Small intestine (tissue), 7 donors: ENCODE results near the gene ZAR1L. TPM values are rescaled to one million over a fixed set of nuclear protein-coding genes. Genes with fewer than 3 reads are reported as not detected.

Source experiments
- DNase-seq, 2 donors: peaks; one replicate each; pipeline versions ENCODE4 v3.0.0 to v3.0.0-alpha.2; 2013
- FAIRE-seq: peaks from 2 replicates; lab custom pipeline; 2012; peaks lifted over from hg19 to GRCh38; lab: Jason Lieb, UNC
- H3K27ac ChIP-seq, 3 donors: one replicate each; pipeline ENCODE4 v1.5.1; 2013; ENCODE audit warnings: low read length in 2 of 3, mild to moderate bottlenecking in 2 of 3, control low read depth in 1 of 3, inconsistent platforms in 1 of 3, low read depth in 1 of 3, moderate library complexity in 1 of 3
- H3K27me3 ChIP-seq, 3 donors: one replicate each; pipeline ENCODE4 v1.6.1; 2013; ENCODE audit warnings: low read length in 3 of 3, inconsistent platforms in 1 of 3; ENCODE audit not compliant: control insufficient read depth in 3 of 3, insufficient read depth in 3 of 3
- H3K36me3 ChIP-seq, 3 donors: one replicate each; pipeline ENCODE4 v1.6.1; 2013; ENCODE audit warnings: low read length in 3 of 3, inconsistent platforms in 1 of 3, low read depth in 1 of 3, mild to moderate bottlenecking in 1 of 3, moderate library complexity in 1 of 3; ENCODE audit not compliant: control insufficient read depth in 3 of 3, insufficient read depth in 2 of 3
- H3K4me1 ChIP-seq, 3 donors: one replicate each; pipeline ENCODE4 v1.6.1; 2013; ENCODE audit warnings: low read length in 2 of 3, inconsistent platforms in 1 of 3, low read depth in 1 of 3, mild to moderate bottlenecking in 1 of 3, moderate library complexity in 1 of 3; ENCODE audit not compliant: control insufficient read depth in 3 of 3, insufficient read depth in 2 of 3
- H3K4me3 ChIP-seq, 3 donors: one replicate each; pipeline ENCODE4 v1.5.1; 2013; ENCODE audit warnings: low read length in 3 of 3, control low read depth in 1 of 3, inconsistent platforms in 1 of 3, low read depth in 1 of 3, mild to moderate bottlenecking in 1 of 3, moderate library complexity in 1 of 3
- H3K9me3 ChIP-seq, 2 donors: one replicate each; pipeline ENCODE4 v1.6.1; 2013; ENCODE audit warnings: low read depth in 1 of 2, low read length in 1 of 2; ENCODE audit not compliant: control insufficient read depth in 2 of 2, insufficient read depth in 1 of 2
- WGBS, 3 donors: extraction: QIAGEN DNeasy Blood & Tissue Kit; methylation state at CpG; one replicate each; pipeline ENCODE4 v1.1.7; 2013; 5-methylcytosine and 5-hydroxymethylcytosine counted together
- polyA plus RNA-seq, 4 donors: library from polyadenylated mRNA; stranded (reverse) in 3 of 4; unstranded in 1 of 4; fragments of 200-250 nt in 3 of 4; fragments of 120-200 nt in 1 of 4; gene quantifications; one replicate each; pipeline versions ENCODE4 v1.2.1 to v1.2.3, GENCODE V29; 2013
- donor health status: healthy with polysubstance abuse.
- donor health status: control.
- donor health status: control.
- donor health status: Bipolar disorder and iron deficiency.
- donor health status: healthy.

ZAR1L gene
- polyA plus RNA-seq, 4 donors = not detected

DNA sequence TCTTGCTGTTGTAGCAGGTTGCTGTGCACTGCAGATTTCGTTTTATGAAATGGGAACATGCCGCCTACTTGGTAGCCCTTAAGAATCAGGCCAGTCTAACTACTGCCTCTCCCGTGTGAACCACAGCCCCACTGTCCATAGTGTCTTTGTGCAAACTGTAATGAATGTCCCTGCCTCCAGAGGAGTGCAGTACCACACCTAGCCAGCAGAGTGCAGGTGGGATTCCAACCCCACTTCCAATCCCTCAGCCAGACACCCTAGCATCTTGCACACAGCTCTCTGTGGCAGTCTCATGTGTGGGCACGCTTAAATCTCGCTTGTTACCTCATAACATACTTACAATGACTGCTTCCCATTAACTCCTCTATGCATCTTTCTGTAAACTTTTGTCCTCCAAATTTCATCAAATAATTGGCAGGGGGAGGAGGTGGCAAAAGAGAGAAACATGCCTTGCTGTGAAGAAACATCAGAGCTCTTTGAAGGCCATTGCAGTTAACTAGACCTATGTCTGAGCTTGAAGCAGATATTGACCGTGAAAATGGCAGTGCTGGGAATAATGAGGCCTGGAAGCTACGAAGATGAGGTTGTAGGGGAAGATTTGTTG is 47.2 kb downstream of the ZAR1L start:
- 75 to 78% (median 78%) methylated on average over 7 of the region's 7 CpGs for WGBS, 3 donors
- Histone ChIP-seq H3K9me3 (no peaks in the 10 kb centered on the region), H3K4me1 (no peaks in the 10 kb centered on the region), H3K36me3 (peaks cover 0 to 8% (median 0%) of the 10 kb centered on the region in 3 donors), H3K27ac (no peak overlapping the region), H3K4me3 (no peak overlapping the region), H3K27me3 (no peaks in the 10 kb centered on the region)
- DNase-seq (peak; percentile 53 to 66), FAIRE-seq (no peak)

DNA sequence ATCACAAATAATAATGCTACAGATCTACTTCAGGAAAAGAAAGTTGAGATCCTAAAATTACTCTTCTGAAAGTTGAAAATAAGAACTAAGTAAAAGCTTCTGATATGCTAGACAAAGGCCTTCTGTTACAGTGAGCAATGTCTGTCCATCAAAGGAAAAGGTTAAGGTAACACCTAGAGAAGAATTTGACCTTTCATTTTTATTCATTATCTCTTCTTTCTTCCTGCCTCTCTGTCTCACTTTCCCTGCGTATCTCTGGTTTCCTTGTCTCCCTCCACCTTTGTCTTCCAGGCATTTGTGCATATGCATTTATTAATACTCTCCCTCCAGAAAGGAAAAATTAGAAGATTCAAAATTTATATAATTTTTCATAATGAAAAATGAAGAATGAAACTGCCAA is 49.0 kb downstream of the ZAR1L start:
- no peaks in the 10 kb centered on the region for H3K9me3 ChIP-seq
- H3K27ac ChIP-seq = no peak overlapping the region
- peaks cover 0 to 4% (median 0%) of the 10 kb centered on the region in 3 donors for H3K36me3 ChIP-seq
- H3K4me1 ChIP-seq = peaks cover 0 to 11% (median 0%) of the 10 kb centered on the region in 3 donors
- no peak for DNase-seq
- no peak overlapping the region for H3K4me3 ChIP-seq
- H3K27me3 ChIP-seq = no peaks in the 10 kb centered on the region
- WGBS, 3 donors = 56 to 82% (median 75%) methylated on average over 1 of the region's 1 CpG
- no peak for FAIRE-seq

DNA sequence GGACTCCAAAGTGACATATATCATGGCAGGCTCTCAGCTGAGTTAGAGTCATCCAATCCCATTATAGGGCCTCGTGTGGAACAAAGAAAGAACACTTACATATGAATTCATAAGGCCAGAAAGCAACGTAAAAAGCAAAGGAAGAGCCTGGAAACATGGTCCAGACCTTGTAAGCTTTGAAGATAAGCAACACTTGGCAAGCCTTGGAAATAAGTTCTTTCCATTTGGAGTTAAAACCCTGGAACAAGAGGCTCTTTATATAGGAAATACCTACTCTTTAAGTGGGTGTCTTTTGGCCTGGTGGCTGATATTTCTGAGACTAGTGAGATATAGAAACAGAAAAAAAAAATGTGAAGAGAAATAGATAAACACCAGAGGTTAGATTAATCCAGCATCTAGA is 49.4 kb downstream of the ZAR1L start:
- H3K27ac ChIP-seq = no peak overlapping the region
- peaks cover 0 to 14% (median 2%) of the 10 kb centered on the region in 3 donors for H3K4me1 ChIP-seq
- no peak for DNase-seq
- H3K9me3 ChIP-seq = no peaks in the 10 kb centered on the region
- H3K36me3 ChIP-seq = peaks cover 0 to 4% (median 0%) of the 10 kb centered on the region in 3 donors
- H3K27me3 ChIP-seq = no peaks in the 10 kb centered on the region
- no peak for FAIRE-seq
- 42 to 68% (median 47%) methylated on average over 2 of the region's 2 CpGs for WGBS, 3 donors
- no peak overlapping the region for H3K4me3 ChIP-seq

DNA sequence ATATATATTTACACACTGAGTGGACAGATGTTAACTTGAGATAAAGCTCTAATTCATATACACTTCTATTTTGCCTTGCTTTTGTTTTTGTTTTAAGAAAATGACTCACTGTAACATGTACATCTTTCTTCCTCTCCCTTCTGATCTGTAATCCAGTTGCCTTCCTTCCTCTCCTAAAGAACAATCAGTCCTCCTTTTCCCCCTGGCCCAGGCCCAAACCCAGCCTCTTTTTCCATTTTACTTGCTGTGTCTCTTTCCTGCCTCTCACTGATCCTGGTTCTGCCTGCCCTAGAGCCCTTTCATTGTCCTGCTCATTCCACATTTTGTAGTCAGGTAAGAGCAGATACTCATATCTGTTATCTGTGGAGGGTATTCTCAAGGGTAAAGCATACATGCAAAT is 50.8 kb downstream of the ZAR1L start:
- no peak for FAIRE-seq
- Histone ChIP-seq H3K27me3 (no peaks in the 10 kb centered on the region), H3K9me3 (no peaks in the 10 kb centered on the region), H3K36me3 (peaks cover 0 to 5% (median 0%) of the 10 kb centered on the region in 3 donors), H3K4me1 (peaks cover 0 to 15% (median 2%) of the 10 kb centered on the region in 3 donors), H3K4me3 (no peak overlapping the region), H3K27ac (no peak overlapping the region)
- no peak for DNase-seq

DNA sequence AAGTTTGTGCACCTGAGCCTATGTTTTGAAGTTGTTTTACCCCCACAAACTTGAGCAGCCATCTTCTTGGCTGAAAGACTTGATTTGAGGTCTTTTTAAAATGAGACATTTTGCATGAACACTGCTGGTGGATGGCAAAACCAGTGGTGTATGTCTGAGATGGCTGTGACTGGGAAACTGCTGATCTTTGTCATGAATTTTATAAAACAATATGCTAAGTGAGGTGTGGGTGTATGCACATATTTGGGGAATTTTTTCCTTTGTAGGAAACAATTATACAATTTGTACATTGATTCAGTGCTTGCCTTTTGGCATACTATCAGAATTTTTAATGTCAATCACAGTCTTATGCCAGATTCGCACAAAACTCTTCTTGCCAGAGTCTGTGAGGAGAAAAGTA is 52.5 kb downstream of the ZAR1L start:
- H3K4me3 ChIP-seq = no peak overlapping the region
- no peak overlapping the region for H3K27ac ChIP-seq
- DNase-seq (no peak), FAIRE-seq (no peak)
- H3K4me1 ChIP-seq = peaks cover 0 to 18% (median 2%) of the 10 kb centered on the region in 3 donors
- 88 to 93% (median 90%) methylated on average over 1 of the region's 1 CpG for WGBS, 3 donors
- no peaks in the 10 kb centered on the region for H3K9me3 ChIP-seq
- H3K36me3 ChIP-seq = peaks cover 0 to 7% (median 0%) of the 10 kb centered on the region in 3 donors
- H3K27me3 ChIP-seq = no peaks in the 10 kb centered on the region

DNA sequence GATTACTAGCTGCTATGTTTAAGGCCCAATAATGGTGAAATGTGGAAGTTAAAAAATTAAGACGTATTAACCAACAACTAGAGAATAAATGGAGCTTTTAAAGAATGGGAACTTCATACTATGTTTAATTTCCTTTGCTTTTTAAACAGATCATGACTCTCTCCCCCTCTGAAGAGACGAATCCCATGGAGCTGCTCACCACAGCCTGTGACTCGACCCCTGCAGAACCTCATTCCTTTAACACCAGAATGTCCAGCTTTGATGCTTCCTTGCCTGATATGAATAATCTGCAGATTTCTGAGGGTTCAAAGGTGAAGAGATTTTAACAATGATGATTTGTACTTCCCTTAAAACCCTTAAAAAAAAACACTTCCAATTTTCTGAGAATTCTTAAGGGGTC is 53.0 kb downstream of the ZAR1L start:
- Histone ChIP-seq H3K4me3 (no peak overlapping the region), H3K9me3 (no peaks in the 10 kb centered on the region), H3K27me3 (no peaks in the 10 kb centered on the region), H3K27ac (peak overlapping the region in 1 of 3 donors; percentile 74), H3K36me3 (peaks cover 0 to 7% (median 0%) of the 10 kb centered on the region in 3 donors), H3K4me1 (peaks cover 0 to 18% (median 2%) of the 10 kb centered on the region in 3 donors)
- whole genome bisulfite sequencing, 3 donors = 74 to 83% (median 79%) methylated on average over 3 of the region's 3 CpGs
- DNase-seq (no peak), FAIRE-seq (no peak)

DNA sequence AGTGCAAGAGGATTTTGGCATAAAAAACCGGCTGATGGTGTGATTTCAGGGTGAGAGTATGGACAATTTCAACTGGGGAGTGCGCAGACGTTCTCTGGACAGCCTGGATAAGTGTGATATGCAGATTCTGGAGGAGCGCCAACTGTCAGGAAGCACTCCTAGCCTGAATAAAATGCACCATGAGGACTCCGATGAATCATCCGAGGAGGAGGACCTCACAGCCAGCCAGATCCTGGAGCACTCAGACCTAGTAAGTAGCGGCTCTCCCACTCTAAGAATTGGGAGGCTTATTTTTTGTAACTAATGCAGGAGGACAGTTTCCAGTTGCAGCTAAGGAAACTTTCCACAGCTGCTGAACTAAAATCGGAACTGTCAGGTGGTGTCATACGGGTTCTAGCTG is 53.6 kb downstream of the ZAR1L start:
- Histone ChIP-seq H3K4me1 (peaks cover 0 to 18% (median 2%) of the 10 kb centered on the region in 3 donors), H3K27me3 (no peaks in the 10 kb centered on the region), H3K36me3 (peaks cover 0 to 5% (median 0%) of the 10 kb centered on the region in 3 donors), H3K27ac (peak overlapping the region in 2 of 3 donors; percentile 30 to 39), H3K9me3 (no peaks in the 10 kb centered on the region), H3K4me3 (no peak overlapping the region)
- WGBS, 3 donors = 53 to 80% (median 75%) methylated on average over 9 of the region's 9 CpGs
- FAIRE-seq (no peak), DNase-seq (peak in 1 of 2 donors; percentile 29)

DNA sequence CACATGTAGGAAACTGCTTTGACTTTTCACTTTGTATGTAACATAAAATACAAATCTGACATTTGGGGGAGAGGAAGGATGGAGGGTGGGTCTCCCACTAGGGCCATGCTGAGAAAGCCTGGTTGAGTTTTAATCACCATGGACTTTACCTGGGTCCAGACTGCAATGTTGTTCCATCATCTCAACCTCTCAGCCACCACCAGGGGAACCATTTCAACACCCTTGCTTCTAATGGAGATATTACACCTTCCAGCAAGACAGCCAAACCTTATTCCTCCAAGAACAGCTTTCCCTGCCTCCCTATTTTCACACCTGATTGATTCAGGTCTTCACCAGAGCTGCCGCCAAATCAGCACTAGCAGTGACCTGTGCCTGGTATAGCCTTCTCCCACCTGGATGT is 56.0 kb downstream of the ZAR1L start:
- H3K27me3 ChIP-seq = no peaks in the 10 kb centered on the region
- no peaks in the 10 kb centered on the region for H3K9me3 ChIP-seq
- FAIRE-seq = no peak
- peaks cover 0 to 3% (median 0%) of the 10 kb centered on the region in 3 donors for H3K36me3 ChIP-seq
- H3K4me3 ChIP-seq = no peak overlapping the region
- no peak overlapping the region for H3K27ac ChIP-seq
- 96 to 100% (median 99%) methylated on average over 1 of the region's 1 CpG for WGBS, 3 donors
- peak in 1 of 2 donors; percentile 34 for DNase-seq
- H3K4me1 ChIP-seq = peaks cover 0 to 31% (median 2%) of the 10 kb centered on the region in 3 donors

DNA sequence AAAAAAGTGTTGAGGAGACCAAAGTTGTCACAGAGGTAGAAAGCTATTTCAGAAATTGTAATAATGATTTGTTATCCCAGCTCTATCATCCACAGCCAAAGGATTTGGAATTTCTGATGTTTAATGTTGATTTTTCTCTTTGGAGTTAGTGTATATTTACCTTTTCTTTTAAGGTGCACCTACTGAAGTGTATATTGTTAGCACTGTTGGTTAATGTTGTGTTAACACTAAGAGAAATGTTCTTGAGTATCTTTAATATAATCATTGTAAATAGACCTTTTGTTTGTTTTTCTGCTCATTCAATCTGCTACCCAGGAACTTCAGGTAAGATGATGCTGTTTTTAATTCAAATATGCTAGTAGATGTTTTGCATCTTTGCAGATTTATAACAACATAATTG is 57.5 kb downstream of the ZAR1L start:
- H3K9me3 ChIP-seq = no peaks in the 10 kb centered on the region
- peaks cover 0 to 3% (median 0%) of the 10 kb centered on the region in 3 donors for H3K36me3 ChIP-seq
- no peak for FAIRE-seq
- no peaks in the 10 kb centered on the region for H3K27me3 ChIP-seq
- no peak overlapping the region for H3K27ac ChIP-seq
- DNase-seq = no peak
- no peak overlapping the region for H3K4me3 ChIP-seq
- H3K4me1 ChIP-seq = peaks cover 0 to 39% (median 2%) of the 10 kb centered on the region in 3 donors
